Measurements from ENCODE around the gene GRM2. TPM values are rescaled to one million over a fixed set of nuclear protein-coding genes. Genes with fewer than 3 reads are reported as not detected.
"Not testable (repeated sequence)": the region's sequence is repeated elsewhere in the genome, so short reads cannot be mapped to it uniquely, and the experiment has no call there.

The GRM2 gene
- total RNA-seq, 1 donor from 2014 or later, result 0.10 TPM

DNA sequence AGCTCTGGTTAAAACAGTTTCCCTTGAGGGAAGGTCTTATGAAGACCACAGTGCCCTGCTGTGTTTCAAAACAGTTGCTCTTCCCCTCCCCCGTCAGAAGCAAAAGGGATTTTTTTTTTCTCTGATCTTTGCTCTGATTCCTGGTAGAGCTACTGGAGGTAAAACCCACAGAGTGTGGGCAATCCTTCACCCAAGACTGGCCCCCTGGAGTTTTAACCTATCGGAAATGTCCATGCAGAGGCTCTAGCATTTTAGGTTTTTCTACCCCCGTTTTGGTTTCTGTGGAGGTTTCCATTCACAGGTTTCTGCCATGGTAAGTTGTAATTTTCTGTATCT, 27.7 kb downstream of the GRM2 start:
- TF ChIP-seq, protein P1, sequence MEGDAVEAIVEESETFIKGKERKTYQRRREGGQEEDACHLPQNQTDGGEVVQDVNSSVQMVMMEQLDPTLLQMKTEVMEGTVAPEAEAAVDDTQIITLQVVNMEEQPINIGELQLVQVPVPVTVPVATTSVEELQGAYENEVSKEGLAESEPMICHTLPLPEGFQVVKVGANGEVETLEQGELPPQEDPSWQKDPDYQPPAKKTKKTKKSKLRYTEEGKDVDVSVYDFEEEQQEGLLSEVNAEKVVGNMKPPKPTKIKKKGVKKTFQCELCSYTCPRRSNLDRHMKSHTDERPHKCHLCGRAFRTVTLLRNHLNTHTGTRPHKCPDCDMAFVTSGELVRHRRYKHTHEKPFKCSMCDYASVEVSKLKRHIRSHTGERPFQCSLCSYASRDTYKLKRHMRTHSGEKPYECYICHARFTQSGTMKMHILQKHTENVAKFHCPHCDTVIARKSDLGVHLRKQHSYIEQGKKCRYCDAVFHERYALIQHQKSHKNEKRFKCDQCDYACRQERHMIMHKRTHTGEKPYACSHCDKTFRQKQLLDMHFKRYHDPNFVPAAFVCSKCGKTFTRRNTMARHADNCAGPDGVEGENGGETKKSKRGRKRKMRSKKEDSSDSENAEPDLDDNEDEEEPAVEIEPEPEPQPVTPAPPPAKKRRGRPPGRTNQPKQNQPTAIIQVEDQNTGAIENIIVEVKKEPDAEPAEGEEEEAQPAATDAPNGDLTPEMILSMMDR (IDR thresholded peaks at IDR 0.05), result no peak
- Mint-ChIP-seq H3K4me3 (ENCODE audit: unreplicated experiment) (no peak overlapping the region), H3K36me3 (ENCODE audit: low read depth) (no peaks in the 10 kb centered on the region), H3K4me1 (ENCODE audit: low read depth) (no peaks in the 10 kb centered on the region), H3K9me3 (ENCODE audit: low read depth) (no peaks in the 10 kb centered on the region), H3K27me3 (ENCODE audit: low read depth) (peaks cover 37% of the 10 kb centered on the region), H3K27ac (ENCODE audit: unreplicated experiment) (no peak overlapping the region)
- DNase-seq (ENCODE audit: low spot score), result no peak

DNA sequence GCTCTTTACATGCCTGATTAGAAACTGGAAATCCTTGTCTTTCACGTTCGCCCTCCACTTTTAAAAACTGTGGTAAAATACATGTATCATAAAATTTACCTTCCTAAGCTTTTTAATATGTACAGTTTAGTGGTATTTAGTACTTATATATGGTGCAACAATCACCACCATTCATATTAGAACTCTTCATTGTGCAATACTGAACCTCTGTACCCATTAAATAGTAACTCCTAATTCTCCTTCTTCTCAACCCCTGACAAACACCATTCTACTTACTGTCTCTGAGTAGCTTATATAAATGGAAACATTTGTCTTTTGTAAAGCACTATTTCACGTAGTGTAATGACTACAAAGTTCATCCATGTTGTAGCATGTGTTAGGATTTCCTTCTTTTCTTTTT, 28.2 kb downstream of the GRM2 start:
- no peaks in the 10 kb centered on the region for H3K9me3 Mint-ChIP-seq (ENCODE audit: low read depth)
- H3K27me3 Mint-ChIP-seq (ENCODE audit: low read depth), result peaks cover 37% of the 10 kb centered on the region
- no peak overlapping the region for H3K27ac Mint-ChIP-seq (ENCODE audit: unreplicated experiment)

DNA sequence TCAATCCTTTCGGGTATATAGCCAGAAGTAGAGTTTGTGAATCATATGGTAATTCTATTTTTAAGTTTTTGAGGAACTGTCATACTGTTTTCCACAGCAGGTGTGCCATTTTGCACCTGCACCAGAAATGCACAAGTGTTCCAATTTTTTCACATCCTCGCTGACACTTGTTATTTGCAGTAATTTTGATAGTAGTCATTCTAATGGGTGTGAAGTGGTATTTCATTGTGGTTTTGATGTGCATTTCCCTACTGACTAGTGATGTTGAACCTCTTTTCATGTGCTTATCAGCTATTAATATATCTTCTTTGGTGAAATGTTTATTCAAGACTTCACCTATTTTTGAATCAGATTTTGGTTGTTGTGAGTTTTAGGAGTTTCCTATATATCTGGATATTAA, 29.1 kb downstream of the GRM2 start:
- Mint-ChIP-seq H3K4me3 (ENCODE audit: unreplicated experiment) (no peak overlapping the region), H3K27ac (ENCODE audit: unreplicated experiment) (no peak overlapping the region), H3K9me3 (ENCODE audit: low read depth) (no peaks in the 10 kb centered on the region), H3K27me3 (ENCODE audit: low read depth) (peaks cover 35% of the 10 kb centered on the region), H3K4me1 (ENCODE audit: low read depth) (no peaks in the 10 kb centered on the region), H3K36me3 (ENCODE audit: low read depth) (no peaks in the 10 kb centered on the region)
- no peak for DNase-seq (ENCODE audit: low spot score)
- TF ChIP-seq, protein P1 (IDR thresholded peaks at IDR 0.05), result no peak

More for the DNA sequence above, 28.2 kb downstream of the GRM2 start:
- no peak for DNase-seq (ENCODE audit: low spot score)
- H3K4me1 Mint-ChIP-seq (ENCODE audit: low read depth), result no peaks in the 10 kb centered on the region
- TF ChIP-seq, protein P1 (IDR thresholded peaks at IDR 0.05), result no peak
- H3K36me3 Mint-ChIP-seq (ENCODE audit: low read depth), result no peaks in the 10 kb centered on the region
- no peak overlapping the region for H3K4me3 Mint-ChIP-seq (ENCODE audit: unreplicated experiment)

DNA sequence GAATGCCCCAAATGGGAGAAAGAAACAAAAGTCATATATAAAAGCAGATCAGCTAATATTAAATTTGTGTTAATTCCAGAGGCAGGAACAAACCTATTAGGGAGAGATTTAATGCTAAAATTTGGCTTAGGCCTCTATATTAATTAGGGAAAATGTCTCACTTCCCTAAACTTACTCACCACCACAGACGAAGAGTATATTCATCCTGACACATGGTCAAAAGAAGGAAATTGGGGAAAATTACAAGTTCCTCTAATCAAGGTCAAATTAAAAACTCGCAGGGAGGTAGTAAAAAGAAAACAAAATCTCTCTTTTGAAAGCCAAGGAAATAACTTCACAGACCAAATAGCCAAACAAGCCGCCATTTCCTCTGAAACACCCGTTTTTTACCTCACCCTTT, 32.2 kb downstream of the GRM2 start:
- H3K27me3 Mint-ChIP-seq (ENCODE audit: low read depth), result peaks cover 31% of the 10 kb centered on the region
- no peak for DNase-seq (ENCODE audit: low spot score)
- no peaks in the 10 kb centered on the region for H3K36me3 Mint-ChIP-seq (ENCODE audit: low read depth)
- no peak overlapping the region for H3K27ac Mint-ChIP-seq (ENCODE audit: unreplicated experiment)
- TF ChIP-seq, protein P1 (IDR thresholded peaks at IDR 0.05), result no peak
- H3K4me1 Mint-ChIP-seq (ENCODE audit: low read depth), result no peaks in the 10 kb centered on the region
- no peak overlapping the region for H3K4me3 Mint-ChIP-seq (ENCODE audit: unreplicated experiment)
- H3K9me3 Mint-ChIP-seq (ENCODE audit: low read depth), result no peaks in the 10 kb centered on the region

DNA sequence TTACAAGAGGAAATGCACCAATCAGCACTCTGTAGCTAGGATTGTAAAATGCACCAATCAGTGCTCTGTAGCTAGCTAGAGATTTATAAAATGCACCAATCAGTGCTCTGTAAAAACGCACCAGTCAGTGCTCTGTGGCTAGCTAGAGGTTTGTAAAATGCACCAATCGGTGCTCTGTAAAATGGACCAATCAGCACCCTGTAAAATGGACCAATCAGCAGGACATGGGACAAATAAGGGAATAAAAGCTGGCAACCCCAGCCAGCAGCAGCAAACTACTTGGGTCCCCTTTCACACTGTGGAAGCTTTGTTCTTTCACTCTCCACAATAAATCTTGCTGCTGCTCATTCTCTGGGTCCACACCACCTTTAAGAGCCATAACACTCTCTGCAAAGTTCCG, 35.5 kb downstream of the GRM2 start:
- not testable (repeated sequence) for H3K4me1 Mint-ChIP-seq (ENCODE audit: low read depth); H3K4me3 Mint-ChIP-seq (ENCODE audit: unreplicated experiment); H3K9me3 Mint-ChIP-seq (ENCODE audit: low read depth); DNase-seq (ENCODE audit: low spot score); H3K27ac Mint-ChIP-seq (ENCODE audit: unreplicated experiment); H3K36me3 Mint-ChIP-seq (ENCODE audit: low read depth)
- peaks cover 14% of the 10 kb centered on the region for H3K27me3 Mint-ChIP-seq (ENCODE audit: low read depth)

DNA sequence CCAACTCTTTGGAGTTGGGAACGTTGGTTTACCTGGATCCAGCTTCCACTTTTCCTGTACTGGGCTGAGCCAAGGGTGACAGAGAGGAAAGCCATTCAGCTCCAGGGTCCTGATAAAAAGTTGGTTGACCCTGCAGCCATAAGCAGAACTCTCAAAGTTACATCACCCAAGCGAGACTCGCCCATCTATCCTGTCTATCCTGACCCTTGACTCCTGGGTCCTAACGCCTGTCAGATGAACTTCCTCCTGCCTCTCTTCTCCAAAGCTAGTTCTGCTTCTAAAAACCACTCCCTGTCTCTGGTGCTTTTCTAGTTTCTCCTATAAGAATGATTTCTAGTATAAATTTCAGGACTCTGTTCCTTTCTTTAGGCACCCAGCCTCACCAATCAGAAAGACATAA, 36.1 kb downstream of the GRM2 start:
- not testable (repeated sequence) for H3K27me3 Mint-ChIP-seq (ENCODE audit: low read depth); H3K4me1 Mint-ChIP-seq (ENCODE audit: low read depth); H3K9me3 Mint-ChIP-seq (ENCODE audit: low read depth); H3K36me3 Mint-ChIP-seq (ENCODE audit: low read depth); H3K27ac Mint-ChIP-seq (ENCODE audit: unreplicated experiment); DNase-seq (ENCODE audit: low spot score); H3K4me3 Mint-ChIP-seq (ENCODE audit: unreplicated experiment)
